SK-N-MC (cell line): ENCODE data around the gene KIF26B.

Source experiments
- EZH2 ChIP-seq: fragments of 200-600 bp; sonication (generic); IDR thresholded peaks from one replicate; pipeline ENCODE4 v1.6.1; 2017; ENCODE audit warnings: antibody characterized with exemption
- FOXP2 ChIP-seq: optimal IDR thresholded peaks from 2 replicates; pipeline ENCODE3; 2011; ENCODE audit warnings: mild to moderate bottlenecking, moderate library complexity; ENCODE audit not compliant: insufficient read depth; ENCODE audit errors: extremely low read length, control extremely low read depth
- POLR2AphosphoS5 ChIP-seq: IDR thresholded peaks from 2 replicates; pipeline ENCODE4 v1.6.1; 2012; ENCODE audit warnings: mild to moderate bottlenecking, low read depth, low read length, borderline replicate concordance

DNA sequence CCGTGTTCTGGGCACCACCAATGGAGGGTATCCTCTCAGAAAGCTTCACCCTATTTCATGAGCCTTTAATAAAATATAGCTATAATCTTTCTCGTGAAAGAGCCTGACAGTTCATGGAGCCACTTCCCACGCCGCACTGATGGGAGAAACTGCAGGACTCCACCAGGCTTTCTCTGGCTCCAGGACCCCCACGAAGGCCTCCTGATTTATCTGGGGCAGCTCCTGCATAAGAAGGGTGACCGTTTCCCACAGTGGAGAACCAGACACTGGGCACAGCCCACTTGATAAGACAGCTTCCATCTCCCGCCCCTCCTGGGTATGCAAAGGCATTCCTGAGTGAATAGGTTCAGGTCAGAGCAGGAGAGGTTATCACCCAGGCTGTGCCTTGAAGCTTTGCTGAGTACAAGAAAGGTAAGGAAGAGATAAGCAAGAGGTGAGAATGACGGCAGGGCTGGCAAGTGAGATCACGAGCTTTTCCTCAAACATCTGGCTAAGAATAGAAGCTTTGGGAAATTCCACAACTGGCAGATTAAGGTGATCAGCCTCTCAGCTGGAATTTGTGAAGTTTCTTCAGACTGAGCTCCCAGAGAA lies 499.8 kb downstream of the KIF26B start:
- TF ChIP-seq EZH2 (no peak), POLR2AphosphoS5 (no peak), FOXP2 (no peak)
